Measurements from ENCODE around the gene ETV3L.

DNA sequence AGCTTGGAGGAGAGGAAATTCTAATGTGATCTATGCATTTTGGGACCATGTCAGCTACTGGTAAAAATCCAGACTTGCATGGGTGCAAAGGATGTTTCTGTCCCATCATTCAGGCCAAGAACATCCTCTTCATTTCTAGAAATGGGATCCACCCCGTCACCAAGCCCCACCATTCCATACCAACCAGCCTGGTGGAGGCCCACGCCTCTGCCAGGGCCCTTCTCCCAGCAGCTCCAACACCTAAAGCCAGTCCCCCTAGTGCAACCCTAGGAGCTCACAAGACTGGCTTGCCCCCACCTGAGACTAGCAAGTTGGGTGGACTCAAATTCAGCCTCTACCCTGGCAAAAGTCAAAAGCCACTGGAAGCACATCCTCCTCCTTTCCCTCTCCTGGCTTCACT is 55.9 kb downstream of the ETV3L start:
- TF ChIP-seq, protein P1, sequence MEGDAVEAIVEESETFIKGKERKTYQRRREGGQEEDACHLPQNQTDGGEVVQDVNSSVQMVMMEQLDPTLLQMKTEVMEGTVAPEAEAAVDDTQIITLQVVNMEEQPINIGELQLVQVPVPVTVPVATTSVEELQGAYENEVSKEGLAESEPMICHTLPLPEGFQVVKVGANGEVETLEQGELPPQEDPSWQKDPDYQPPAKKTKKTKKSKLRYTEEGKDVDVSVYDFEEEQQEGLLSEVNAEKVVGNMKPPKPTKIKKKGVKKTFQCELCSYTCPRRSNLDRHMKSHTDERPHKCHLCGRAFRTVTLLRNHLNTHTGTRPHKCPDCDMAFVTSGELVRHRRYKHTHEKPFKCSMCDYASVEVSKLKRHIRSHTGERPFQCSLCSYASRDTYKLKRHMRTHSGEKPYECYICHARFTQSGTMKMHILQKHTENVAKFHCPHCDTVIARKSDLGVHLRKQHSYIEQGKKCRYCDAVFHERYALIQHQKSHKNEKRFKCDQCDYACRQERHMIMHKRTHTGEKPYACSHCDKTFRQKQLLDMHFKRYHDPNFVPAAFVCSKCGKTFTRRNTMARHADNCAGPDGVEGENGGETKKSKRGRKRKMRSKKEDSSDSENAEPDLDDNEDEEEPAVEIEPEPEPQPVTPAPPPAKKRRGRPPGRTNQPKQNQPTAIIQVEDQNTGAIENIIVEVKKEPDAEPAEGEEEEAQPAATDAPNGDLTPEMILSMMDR (IDR thresholded peaks at IDR 0.05), result no peak
- no peak for TF ChIP-seq POLR2A (IDR thresholded peaks at IDR 0.05)

Measured in Peyer's patch (tissue), 4 donors.